ENCODE results near the gene NCR3LG1. TPM values are rescaled to one million over a fixed set of nuclear protein-coding genes. Genes with fewer than 3 reads are reported as not detected.

Gene NCR3LG1
- total and polyA plus RNA-seq, 2 of the 8 experiments (the other 6 are each of a cell fraction or from before 2014, with no cell fraction given): 0.68 to 1.9 TPM

DNA sequence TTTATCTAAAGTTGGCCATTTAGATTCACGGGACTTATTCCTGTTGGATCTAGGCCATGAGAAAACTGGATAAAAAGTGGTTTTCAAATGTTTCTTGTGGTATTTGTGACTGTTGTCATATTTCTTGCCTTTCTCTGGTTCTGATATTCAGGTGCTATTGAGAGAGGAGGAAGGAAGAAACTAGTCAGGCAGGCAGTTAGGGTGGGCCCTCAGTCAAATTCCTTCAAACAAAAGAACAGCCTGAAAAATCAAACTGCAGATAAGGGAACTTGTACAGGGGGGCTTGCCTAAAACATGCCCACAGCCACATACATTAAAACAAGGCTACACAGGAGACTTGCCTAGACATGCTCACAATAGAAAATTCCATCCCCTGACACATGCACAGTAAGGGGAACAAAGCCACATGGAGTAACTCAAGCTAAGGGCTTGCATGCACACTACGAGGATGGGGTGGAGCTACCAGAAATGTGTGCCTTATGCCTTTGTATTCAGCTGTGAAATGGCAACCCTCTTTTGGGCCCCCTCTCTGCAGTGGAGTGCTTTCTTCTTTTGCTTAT is 18.2 kb downstream of the NCR3LG1 start:
- H4K8ac ChIP-seq (ENCODE audit: extremely low read depth, insufficient read depth, low read length): no peak overlapping the region
- no peak overlapping the region for H2BK12ac ChIP-seq (ENCODE audit: low read depth, low read length)
- DNase-seq (ENCODE audit: low read depth in 1 of 2, low spot score in 2 of 2): no peak
- CTCF ChIA-PET (ENCODE audit: partially characterized antibody): interaction anchor here (2.2 kb wide), 1 partner anchor 13 kb away, joined by 16 read pairs; no protein-coding TSS in a partner anchor
- no peak overlapping the region for H3K14ac ChIP-seq (ENCODE audit: insufficient read length)
- WGBS, 2 experiments (ENCODE audit: extremely low coverage in 1 of 2, insufficient coverage in 1 of 2, insufficient read length in 1 of 2, insufficient replicate concordance in 2 of 2, low coverage in 1 of 2, low lambda C conversion rate in 2 of 2, missing lambda C conversion rate in 1 of 2): 88% methylated on average over 2 of the region's 2 CpGs; no CpG with 5 or more reads in 1 of the 2 experiments
- H2BK20ac ChIP-seq (ENCODE audit: low read length): no peak overlapping the region
- no peaks in the 10 kb centered on the region for H3K79me2 ChIP-seq (ENCODE audit: control insufficient read depth in 1 of 2, insufficient read depth in 2 of 2, low read length in 2 of 2)
- no peak overlapping the region for H2BK15ac ChIP-seq (ENCODE audit: low read length)
- no peak overlapping the region for H3K9ac ChIP-seq (replicated peaks in 1 of 4; ENCODE audit: extremely low read depth in 1 of 4, low read depth in 3 of 4, low read length in 3 of 4)
- no peak overlapping the region for H3K4ac ChIP-seq (replicated peaks; ENCODE audit: insufficient read length, low read depth, low read length)
- H3K79me1 ChIP-seq (ENCODE audit: low read depth, low read length): no peaks in the 10 kb centered on the region
- no peak overlapping the region for H3K23ac ChIP-seq (ENCODE audit: insufficient read length)
- H3K23me2 ChIP-seq (ENCODE audit: low read depth, low read length): no peaks in the 10 kb centered on the region
- H3K9me3 ChIP-seq (ENCODE audit: insufficient read depth in 2 of 2, low read depth in 1 of 2, low read length in 1 of 2): peaks cover 54 to 56% of the 10 kb centered on the region in 2 experiments
- H3K36me3 ChIP-seq (ENCODE audit: control insufficient read depth in 2 of 4, insufficient read depth in 4 of 4, low read length in 3 of 4): peaks cover 0 to 20% (median 0%) of the 10 kb centered on the region in 4 experiments; a peak in 3 of 8 replicates
- H4K20me1 ChIP-seq (replicated peaks in 1 of 2; ENCODE audit: control insufficient read depth in 1 of 2, insufficient read depth in 2 of 2, low read length in 2 of 2): no peaks in the 10 kb centered on the region
- H2AK5ac ChIP-seq (ENCODE audit: low read depth, low read length): no peak overlapping the region
- no peak overlapping the region for H4K91ac ChIP-seq (replicated peaks; ENCODE audit: insufficient read length, low read length)
- FAIRE-seq: no peak
- no peak overlapping the region for H3K27ac ChIP-seq (ENCODE audit: low read depth, low read length)
- no peaks in the 10 kb centered on the region for H3K4me1 ChIP-seq (replicated peaks in 1 of 4; ENCODE audit: control insufficient read depth in 3 of 4, insufficient read depth in 4 of 4, low read length in 3 of 4)
- H2BK5ac ChIP-seq (ENCODE audit: low read depth, low read length): no peak overlapping the region; the same call in 1 of the 2 replicates
- H2AFZ ChIP-seq (ENCODE audit: low read length): no peak overlapping the region
- H3K18ac ChIP-seq (ENCODE audit: extremely low read depth, low read length): no peak overlapping the region
- H3K27me3 ChIP-seq (replicated peaks in 1 of 4; ENCODE audit: control insufficient read depth in 3 of 4, extremely low read depth in 1 of 4, insufficient read depth in 3 of 4, low read length in 3 of 4): no peaks in the 10 kb centered on the region; a peak in 1 of 7 replicates
- H3K4me3 ChIP-seq (ENCODE audit: extremely low read depth in 1 of 4, insufficient read depth in 2 of 4, low read depth in 3 of 4, low read length in 4 of 4): no peak overlapping the region
- no peak overlapping the region for H3K56ac ChIP-seq (replicated peaks; ENCODE audit: insufficient read length, low read depth, low read length)
- no peak overlapping the region for H3K4me2 ChIP-seq (ENCODE audit: insufficient read depth in 1 of 2, low read depth in 2 of 2, low read length in 2 of 2)
- no peak overlapping the region for H4K5ac ChIP-seq (ENCODE audit: insufficient read length, low read depth, low read length)
- POLR2A ChIA-PET (ENCODE audit: partially characterized antibody): no interaction called here
- no peak overlapping the region for H2BK120ac ChIP-seq (replicated peaks; ENCODE audit: low read depth, low read length)
- TF ChIP-seq SIX5 (IDR thresholded peaks at IDR 0.05; ENCODE audit: low read depth, low read length) (no peak), PHF8 (conservative IDR thresholded peaks at IDR 0.05; ENCODE audit: low read depth, low read length) (no peak), RBBP5 (IDR thresholded peaks at IDR 0.05; ENCODE audit: borderline replicate concordance, low read depth, low read length) (no peak), CHD2 (IDR thresholded peaks at IDR 0.05; ENCODE audit: low read length) (no peak), KDM1A (IDR thresholded peaks at IDR 0.05; ENCODE audit: borderline replicate concordance, low read length) (no peak), EZH2 (IDR thresholded peaks at IDR 0.05; ENCODE audit: low read depth, low read length, severe bottlenecking) (no peak), YY1 (IDR thresholded peaks at IDR 0.05; ENCODE audit: low read depth, low read length) (no peak), TEAD4 (IDR thresholded peaks at IDR 0.05; ENCODE audit: low read depth, low read length) (no peak), GABPA (IDR thresholded peaks at IDR 0.05; ENCODE audit: borderline replicate concordance, insufficient read depth, low read length) (no peak), CTBP2 (IDR thresholded peaks at IDR 0.05; ENCODE audit: borderline replicate concordance, insufficient read depth, insufficient read length, low read length) (no peak)
- TF ChIP-seq, protein P1, sequence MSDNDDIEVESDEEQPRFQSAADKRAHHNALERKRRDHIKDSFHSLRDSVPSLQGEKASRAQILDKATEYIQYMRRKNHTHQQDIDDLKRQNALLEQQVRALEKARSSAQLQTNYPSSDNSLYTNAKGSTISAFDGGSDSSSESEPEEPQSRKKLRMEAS (IDR thresholded peaks at IDR 0.05): no peak
- TF ChIP-seq, protein P2, sequence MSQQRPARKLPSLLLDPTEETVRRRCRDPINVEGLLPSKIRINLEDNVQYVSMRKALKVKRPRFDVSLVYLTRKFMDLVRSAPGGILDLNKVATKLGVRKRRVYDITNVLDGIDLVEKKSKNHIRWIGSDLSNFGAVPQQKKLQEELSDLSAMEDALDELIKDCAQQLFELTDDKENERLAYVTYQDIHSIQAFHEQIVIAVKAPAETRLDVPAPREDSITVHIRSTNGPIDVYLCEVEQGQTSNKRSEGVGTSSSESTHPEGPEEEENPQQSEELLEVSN (IDR thresholded peaks at IDR 0.05): no peak

Data from H1 (cell line).